ENCODE measurements around the gene PHYHD1.

PHYHD1 gene

GRCh38 chr9:128920381-128921058 lies at the start of gene PHYHD1:
Gene PHYHD1 (plus strand): TSS chr9:128920982. CDS start chr9:128922324, 1,342 bp downstream.
- DNase-seq, result peak; percentile 81 to 89

GRCh38 chr9:128877852-128878251 lies 42.9 kb upstream of the PHYHD1 start:
- no peak for DNase-seq

GRCh38 chr9:128881884-128882676 lies 38.7 kb upstream of the PHYHD1 start, which contains the start of the genes KYAT1 and LRRC8A:
Gene KYAT1 (minus strand): TSS chr9:128881950. CDS start chr9:128845405, 36,545 bp downstream.
Gene LRRC8A (plus strand): TSS chr9:128882133. CDS start chr9:128907165, 25,032 bp downstream.
- DNase-seq, result peak; percentile 95

- DNase-seq, result no peak
Measured at GRCh38 chr9:128882677-128883603, 37.8 kb upstream of the PHYHD1 start.

GRCh38 chr9:128884164-128884563 lies 36.6 kb upstream of the PHYHD1 start:
- DNase-seq, result no peak

GRCh38 chr9:128885376-128885775 lies 35.4 kb upstream of the PHYHD1 start:
- no peak for DNase-seq

GRCh38 chr9:128885798-128886197 lies 35.0 kb upstream of the PHYHD1 start:
- DNase-seq, result no peak

- no peak for DNase-seq
Measured at GRCh38 chr9:128886211-128886891, 34.4 kb upstream of the PHYHD1 start.

- DNase-seq, result no peak
Measured at GRCh38 chr9:128887049-128887448, 33.7 kb upstream of the PHYHD1 start.

GRCh38 chr9:128887914-128888350 lies 32.9 kb upstream of the PHYHD1 start:
- no peak for DNase-seq

GRCh38 chr9:128891321-128892220 lies 29.2 kb upstream of the PHYHD1 start:
- DNase-seq, result no peak

GRCh38 chr9:128892221-128892921 lies 28.4 kb upstream of the PHYHD1 start:
- no peak for DNase-seq

GRCh38 chr9:128893354-128893753 lies 27.4 kb upstream of the PHYHD1 start:
- no peak for DNase-seq

GRCh38 chr9:128894764-128895163 lies 26.0 kb upstream of the PHYHD1 start:
- no peak for DNase-seq

- DNase-seq, result no peak
Measured at GRCh38 chr9:128895556-128895955, 25.2 kb upstream of the PHYHD1 start.

- no peak for DNase-seq
Measured at GRCh38 chr9:128898382-128898781, 22.4 kb upstream of the PHYHD1 start.

GRCh38 chr9:128898845-128899565 lies 21.8 kb upstream of the PHYHD1 start:
- no peak for DNase-seq

GRCh38 chr9:128899566-128900322 lies 21.0 kb upstream of the PHYHD1 start:
- DNase-seq, result no peak

GRCh38 chr9:128901379-128901778 lies 19.4 kb upstream of the PHYHD1 start:
- DNase-seq, result no peak

Measured in SHP77 (cell line).